Central memory CD4-positive, alpha-beta T cell (primary cell): ENCODE results near the gene CARNS1.

Experiments used
- DNase-seq: peaks from one replicate; pipeline ENCODE4 v3.0.0; 2022

CARNS1 gene

DNA sequence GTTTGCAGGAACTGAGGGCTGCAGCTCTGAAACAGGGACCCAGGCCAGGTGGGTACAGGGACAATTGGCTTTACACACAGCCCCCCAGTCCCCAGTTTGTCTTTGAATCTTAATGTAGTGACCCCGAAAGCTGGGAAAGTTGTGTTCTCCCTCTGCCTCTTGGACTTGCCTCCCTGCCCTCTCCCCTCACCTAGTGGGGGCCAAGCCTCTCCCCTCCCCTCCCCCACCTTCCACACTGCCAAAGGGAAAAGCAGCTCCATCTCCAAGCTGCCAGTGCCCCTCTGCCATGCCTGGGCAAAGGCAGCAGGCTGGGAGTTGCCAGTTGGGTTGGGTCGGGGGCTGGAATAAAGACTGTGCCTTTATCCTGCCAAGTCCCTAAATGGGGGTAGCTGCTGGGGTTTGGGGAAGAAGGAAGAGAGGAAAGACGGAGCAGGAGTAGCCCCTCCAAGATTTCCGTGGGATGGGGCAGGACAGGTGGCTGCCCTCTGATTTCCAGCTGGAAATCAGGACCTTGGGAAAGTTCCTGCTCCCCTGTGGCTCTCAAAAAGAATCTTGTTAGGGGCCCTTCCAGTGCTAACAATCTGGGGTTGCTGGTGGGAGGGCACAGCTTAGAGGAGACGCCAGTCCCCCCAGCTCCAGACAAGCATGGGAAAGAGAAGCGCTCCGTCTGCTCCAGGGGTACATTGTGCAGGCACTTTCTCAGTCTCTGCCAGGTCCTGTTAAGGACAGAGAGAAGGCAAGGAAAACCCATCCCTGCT lies 39.2 kb upstream of the CARNS1 start:
- DNase-seq, result no peak

DNA sequence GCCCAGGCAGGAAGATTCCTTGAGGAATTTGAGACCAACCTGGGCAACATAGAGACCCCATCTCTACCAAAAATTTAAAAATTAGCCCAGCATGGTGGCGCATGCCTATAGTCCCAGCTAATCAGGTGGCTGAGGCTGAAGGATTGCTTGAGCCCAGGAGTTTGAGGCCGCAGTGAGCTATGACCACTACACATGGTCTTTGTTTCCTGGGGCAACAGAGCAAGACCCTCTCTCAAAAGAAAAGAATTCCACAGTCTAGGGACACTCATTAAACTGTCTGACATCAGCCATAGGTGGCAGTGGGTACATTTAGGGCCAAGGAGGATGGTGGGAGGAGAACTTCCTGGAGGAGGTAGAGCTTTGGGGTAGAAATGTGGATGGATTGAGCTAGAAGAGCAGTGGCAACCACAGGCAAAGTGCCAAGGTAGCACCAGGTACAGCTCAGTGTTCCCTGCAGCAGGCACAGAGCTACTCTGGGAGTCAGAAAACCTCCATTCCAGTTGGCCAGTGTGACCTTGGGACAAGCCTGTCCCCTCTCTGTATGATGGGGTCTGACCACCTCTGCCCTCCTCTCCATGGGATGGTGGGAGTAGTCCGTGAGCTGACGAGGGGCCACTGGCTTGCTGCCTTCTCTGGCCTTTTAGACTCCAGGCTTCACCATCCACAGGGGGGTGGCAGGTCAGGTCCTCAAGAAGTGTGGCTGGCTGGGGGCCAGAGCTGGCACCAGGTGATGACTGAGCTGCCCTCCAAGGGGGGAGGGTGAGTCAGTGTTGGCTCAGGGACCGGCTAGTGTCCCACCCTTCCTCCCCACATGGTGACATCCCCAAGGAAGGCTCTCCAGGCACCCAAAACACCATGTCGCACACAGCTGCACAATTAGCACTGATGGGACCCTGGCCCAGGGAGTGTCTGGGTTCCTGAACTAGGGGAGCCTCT lies 38.3 kb upstream of the CARNS1 start:
- no peak for DNase-seq

DNA sequence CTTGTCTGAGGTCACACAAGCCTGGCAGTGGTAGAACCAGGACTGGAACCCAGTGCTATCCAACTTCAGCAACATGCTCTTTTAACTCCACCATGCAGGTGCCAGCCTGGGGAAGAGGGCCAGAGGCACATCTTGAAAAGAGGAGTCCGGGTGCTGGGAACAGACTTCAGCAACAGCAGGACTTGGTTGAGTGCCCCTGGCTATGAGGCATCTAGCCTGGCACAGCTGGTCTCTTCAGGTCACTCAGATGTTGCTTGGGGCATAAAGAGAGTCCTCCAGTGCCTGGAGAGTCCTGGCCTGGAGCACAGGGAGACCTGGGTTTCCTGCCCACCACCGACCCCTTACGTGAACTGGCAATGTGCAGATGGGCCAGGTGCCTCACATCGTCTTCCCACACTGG lies 36.9 kb upstream of the CARNS1 start:
- no peak for DNase-seq

DNA sequence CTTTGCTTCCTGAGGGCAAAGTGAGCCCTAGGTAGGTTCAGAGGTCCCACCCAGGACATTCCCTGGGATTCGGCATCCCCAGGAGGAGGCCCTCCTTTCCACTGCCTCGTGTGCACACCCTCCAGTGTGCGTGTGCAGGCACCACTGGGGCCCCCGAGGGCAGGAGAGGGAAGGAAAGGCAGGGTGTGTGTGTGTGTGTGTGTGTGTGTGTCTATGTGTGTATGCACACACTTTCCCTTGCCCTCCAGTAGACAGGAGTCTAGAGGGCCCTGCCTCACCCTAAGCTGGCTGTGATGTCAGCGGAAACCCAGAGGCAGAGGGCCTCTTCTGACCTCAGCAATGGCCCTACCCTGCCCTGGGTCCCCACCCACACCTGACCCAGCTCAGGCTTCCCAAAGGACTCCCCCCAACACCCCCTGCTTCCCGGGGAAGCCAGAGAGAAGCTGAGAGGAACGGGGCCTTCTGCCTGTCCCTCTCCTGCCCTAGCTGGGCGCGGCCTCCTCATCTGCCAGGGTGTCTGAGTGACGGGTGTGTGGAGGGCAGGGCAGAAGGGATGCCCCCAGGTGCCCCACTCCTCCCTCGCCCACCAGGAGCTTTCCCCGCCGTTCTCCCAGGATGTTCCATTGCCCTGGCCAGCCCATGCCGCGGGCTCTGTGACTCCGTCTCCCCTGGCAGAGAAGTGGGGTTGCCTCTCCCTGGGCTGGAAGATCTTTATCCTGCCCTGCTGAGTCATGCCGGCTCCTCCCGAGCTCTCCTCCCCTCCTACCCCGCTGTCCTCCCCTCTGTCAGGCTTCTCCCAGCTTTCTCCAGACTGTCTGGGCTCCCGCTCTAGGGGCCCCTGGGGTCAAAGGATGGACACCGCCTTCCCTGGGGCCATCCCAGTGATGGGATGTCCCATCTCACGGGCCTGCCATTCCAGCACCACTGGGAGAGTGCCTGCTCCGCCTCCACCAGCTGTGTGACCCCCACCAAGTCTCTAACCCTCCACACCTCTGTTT lies 36.1 kb upstream of the CARNS1 start:
- no peak for DNase-seq

DNA sequence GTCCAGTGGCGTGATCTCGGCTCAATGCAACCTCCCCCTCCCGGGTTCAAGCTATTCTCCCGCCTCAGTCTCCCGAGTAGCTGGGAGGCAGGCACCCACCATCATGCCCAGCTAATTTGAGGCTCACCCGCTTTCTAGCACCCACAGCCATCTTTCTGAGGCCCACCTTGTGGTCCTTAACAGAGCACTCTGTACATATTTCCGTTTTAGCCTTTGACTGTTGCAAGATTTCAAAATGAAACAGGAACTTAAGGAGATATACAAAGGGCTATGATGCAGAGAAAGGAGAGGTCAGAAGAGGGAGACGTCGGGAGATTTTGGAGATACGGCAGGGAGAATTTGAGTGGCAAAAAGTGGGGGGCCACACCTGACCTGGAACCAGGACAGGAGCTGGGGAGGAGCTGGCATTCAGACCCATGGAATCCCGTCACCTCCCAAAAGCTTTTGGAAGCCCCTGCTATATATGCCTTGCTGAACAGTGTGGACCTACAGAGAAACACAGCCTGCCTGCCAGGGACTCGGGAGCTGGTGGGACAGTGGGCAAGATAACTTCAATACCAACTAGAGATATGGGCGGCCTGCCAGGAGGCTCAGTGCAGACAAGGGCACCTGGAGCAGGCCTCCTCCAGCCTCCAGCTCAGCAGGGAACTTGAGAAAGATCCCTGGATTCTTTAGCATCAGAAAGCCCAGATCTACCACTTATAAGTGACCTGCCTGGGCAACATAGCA lies 34.1 kb upstream of the CARNS1 start:
- no peak for DNase-seq

DNA sequence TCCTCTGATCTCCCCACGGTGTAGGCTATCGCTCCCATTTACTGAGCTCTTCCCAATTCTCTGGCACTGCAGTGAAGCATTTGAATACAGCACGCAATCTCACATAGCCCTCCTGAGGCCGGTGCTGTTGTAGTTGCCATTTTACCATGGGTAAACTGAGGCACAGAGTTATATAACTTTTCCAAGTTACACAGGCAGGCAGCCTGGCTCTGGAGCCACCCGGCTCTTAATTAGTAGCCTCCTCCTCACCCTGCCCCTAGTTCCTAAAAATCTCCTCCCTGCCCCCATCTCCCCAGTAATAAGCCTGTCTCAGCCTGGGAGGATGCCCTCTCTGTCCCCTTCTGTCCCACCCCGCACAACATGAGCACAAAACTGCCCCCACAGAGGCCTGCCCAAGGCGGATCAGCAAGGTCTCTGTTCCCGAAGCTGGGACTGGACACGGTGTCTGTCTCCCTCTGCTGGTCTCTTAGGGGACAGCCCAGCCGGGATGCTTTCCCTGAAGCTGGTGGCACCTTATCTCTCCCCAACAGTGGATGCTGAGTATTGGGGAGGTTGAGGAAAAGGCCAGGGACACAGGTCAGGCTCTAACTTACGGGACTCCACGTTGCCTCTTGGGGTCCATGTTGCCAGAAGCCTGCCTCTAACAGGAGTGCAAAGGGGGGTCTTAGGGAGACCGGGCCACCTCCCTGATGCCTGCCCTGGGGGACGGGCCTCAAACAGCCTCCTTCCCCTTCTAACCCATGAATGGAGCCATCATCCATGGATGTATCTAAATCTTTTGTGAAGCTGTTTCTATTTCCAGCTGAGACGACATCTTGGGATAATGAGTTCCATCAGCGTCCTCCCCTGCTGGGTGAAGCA lies 33.0 kb upstream of the CARNS1 start:
- DNase-seq, result peak; percentile 77

DNA sequence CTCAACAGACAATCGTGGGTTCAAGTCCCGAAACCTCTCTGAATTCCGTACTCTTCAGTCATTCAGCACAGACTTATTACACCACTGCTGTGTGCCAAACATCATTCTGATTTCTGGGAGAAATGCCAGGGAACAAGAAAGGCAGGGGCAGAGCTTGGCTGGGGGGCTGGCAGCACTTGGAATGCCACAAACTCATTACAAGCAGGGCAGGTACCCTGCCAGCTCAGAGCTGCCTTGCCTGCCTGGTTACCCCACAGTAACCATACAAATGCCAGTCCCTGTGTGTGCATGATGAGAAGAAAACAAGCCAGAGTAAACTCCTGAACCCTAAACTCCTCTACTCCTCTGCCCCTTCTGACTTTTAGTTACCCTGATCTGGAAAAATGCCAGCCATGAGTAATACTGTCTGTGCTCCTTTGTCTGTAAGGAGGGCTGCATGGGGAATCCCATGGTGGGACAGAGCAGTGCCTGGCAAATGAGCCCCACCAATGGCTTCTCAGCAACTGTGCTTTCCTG lies 30.6 kb upstream of the CARNS1 start:
- DNase-seq, result no peak

DNA sequence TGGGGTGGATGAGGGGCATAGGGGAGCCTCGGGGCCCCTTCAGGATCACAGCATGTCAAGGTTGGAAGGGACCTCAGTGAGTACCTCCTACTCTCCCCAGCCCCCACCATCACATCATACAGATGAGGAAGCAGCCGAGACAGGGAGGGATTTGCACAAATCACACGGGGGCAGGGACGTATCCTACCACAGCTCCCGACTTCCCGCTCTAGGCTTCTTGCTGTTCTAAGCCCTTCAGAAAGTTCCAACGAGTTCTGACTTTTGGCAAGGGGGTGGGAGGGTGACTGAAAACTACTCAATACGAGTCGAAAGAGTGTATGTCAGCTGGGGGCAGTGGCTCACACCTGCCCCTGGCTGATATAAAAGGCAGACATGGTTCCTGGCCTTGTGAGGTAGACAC lies 28.4 kb upstream of the CARNS1 start:
- no peak for DNase-seq

DNA sequence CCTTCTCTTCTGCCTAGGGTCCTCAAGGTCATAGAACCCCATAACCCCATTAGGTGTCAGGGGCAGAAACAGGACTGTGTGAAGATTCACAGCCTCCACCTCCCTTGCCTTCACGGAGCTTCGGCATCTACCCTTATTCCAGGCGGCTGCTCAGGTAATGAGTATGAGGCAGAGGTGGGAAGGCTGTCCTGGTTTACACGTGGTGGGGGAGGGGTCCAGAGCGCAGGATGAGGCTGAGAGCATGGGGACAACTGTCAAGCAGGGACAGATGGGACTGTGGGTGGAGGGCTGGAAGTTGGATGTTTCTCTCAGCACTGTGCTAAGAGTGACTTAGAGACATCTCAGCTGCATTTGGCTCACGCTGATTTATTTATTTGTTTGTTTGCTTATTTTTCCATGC lies 28.0 kb upstream of the CARNS1 start:
- no peak for DNase-seq

DNA sequence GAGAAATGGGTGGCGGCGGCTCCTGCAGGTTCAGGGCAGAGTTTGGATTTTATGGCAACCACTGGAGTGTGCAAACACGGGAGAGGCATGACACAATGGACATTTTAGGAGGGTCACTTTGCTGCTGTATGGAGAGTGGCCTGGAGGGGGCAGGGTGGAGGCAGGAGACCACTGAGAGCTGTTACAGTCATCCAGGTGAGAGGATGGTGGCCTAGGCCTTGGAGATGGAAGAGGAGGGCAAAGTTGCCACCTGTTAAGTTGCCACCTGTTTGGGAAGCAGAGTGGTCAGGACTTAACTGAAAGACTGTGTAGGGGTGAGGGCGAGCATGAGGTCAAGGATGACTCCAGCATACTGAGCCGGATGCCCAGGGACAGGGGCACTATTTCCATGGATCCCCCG lies 26.0 kb upstream of the CARNS1 start:
- DNase-seq, result no peak

DNA sequence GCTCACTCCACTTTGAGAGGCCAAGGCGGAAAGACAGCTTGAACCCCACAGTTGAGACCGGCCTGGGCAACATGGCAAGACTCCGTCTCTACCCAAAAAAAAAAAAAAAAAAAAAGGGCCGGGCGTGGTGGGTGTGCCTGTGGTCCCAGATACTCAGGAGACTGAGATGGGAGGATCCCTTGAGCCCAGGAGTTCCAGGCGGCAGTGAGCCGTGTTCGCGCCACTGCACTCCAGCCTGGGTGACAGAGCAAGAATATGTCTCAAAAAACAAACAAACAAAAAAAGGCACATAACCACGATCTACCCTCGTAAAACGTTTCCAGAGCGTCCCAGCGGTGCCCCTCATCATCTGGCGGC lies 24.6 kb upstream of the CARNS1 start:
- no peak for DNase-seq

DNA sequence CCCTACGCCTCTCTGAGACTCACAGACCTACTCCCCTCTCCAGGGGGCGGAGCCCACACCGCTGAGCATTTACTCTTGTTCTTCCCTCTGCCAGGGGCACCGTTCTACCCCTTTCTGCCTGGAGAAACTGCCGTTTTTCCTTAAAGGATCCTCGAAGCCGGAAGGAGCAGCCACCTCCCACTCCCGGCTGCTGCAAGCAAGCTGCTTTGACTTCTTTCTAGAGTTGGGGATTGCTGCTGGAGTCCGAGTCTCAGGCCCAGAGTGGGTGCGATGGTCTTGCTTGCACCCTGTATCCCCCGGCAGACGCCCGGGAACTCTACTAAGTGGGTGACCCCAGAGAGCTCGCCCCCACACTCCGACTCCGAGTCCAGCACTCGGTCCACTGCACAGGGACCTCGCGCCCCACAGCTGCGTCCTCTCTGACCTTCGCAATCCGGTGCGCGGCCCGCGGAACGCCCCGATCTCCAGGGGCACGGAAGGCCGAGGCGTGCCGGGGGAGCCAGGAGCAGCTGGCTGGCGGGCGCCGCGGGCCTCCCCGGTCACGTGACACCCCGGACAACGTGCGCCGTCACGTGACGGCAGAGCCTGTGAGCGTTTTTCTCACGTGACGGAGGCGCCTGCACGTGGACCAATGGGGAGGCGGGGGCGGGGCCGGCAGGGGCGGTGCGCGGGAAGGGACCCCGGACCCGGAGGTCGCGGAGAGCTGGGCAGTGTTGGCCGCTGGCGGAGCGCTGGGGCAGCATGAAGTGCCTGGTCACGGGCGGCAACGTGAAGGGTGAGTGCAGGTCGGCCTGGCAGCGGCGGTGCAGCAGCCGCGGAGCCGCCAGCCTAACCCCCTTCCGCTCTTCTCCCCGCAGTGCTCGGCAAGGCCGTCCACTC lies 23.9 kb upstream of the CARNS1 start, which contains the start of gene RAD9A:
TSS of gene RAD9A (plus strand) at position 683 of the 879 bp plus-strand sequence. CDS start at position 742, 59 bp downstream.
- DNase-seq, result peak; percentile 87

DNA sequence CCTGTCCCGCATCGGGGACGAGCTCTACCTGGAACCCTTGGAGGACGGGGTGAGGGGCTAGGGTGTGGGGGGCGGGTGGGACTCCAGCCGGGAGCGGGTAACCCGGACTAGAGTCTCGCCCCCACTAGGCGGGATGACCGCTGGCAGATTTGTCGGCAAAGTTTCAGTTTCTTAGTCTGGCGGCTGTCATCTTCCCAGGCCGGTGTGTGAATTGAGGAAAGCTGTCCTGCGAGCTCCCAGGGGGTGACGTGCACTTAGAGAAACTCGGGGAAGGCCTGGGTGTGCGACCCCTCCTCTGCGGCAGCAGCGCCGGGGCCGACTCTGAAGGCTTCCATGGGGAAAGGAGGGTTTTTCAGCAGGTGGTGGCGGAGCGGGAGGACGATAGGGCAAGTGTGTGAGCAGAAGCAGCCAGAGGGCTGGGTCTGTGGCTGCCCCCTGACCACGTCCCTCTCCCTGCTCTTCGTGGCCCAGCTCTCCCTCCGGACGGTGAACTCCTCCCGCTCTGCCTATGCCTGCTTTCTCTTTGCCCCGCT lies 23.2 kb upstream of the CARNS1 start:
- no peak for DNase-seq

DNA sequence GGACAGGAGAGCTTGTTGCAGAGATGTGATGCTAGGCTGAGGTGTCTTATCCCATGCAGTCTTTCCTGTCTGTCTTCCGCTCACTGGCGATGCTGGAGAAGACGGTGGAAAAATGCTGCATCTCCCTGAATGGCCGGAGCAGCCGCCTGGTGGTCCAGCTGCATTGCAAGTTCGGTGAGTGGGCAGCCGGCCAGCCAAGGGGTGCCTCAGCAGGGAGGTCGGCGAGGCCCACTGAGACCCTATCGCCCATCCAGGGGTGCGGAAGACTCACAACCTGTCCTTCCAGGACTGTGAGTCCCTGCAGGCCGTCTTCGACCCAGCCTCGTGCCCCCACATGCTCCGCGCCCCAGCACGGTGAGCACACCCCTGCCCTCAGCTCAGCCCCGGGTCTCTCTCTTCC lies 22.0 kb upstream of the CARNS1 start:
- no peak for DNase-seq

DNA sequence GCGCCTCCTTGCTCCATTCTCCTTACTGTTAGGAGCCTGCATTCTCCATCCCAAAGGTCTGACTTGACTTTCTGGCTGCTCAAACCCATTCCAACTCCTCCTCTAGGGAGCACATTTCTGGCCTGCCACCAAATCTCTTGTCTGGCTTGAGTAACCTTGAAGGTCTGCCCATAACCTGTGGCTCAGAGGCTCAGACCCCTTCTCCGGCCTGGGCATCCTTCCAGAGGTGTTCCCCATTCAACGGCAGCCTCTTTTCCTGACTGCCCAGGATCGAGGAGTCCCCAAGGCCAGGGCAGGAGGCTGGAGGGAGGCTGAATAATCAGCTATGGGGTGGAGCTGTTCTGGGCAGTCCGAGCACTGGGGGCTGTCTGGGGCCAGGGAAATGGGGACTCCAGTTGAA lies 21.5 kb upstream of the CARNS1 start:
- DNase-seq, result no peak

DNA sequence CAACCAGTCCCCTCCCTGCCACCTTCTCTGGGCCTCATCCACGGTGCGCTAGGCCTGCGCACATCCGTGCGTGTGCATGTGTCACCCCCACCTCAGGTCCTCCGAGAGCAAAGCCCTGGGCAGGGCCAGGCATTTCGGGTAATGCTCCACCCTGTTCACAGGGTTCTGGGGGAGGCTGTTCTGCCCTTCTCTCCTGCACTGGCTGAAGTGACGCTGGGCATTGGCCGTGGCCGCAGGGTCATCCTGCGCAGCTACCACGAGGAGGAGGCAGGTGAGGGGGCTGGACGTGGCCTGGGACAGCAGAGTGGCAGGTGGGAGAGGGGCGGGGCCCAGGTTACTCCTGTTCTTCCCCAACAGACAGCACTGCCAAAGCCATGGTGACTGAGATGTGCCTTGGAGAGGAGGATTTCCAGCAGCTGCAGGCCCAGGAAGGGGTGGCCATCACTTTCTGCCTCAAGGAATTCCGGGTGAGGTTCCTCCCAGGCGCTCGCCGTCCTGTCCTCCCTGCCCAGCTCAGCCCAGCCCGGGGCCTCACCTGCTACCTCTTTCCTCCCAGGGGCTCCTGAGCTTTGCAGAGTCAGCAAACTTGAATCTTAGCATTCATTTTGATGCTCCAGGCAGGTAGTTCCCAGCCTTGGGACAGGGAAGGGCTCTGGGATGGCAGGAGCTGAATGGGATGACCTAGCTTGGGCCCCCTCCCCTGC lies 19.8 kb upstream of the CARNS1 start:
- DNase-seq, result no peak

DNA sequence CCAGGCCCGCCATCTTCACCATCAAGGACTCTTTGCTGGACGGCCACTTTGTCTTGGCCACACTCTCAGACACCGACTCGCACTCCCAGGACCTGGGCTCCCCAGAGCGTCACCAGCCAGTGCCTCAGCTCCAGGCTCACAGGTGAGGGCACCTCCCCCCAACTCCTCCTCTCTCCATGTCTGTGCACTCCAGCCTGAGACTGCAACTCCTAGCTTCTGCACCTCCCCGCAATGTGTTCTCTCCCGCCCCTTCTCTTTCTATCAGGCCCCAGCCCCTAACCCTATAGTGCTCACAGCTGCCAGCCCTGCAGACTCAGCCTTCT lies 19.3 kb upstream of the CARNS1 start:
- DNase-seq, result no peak

DNA sequence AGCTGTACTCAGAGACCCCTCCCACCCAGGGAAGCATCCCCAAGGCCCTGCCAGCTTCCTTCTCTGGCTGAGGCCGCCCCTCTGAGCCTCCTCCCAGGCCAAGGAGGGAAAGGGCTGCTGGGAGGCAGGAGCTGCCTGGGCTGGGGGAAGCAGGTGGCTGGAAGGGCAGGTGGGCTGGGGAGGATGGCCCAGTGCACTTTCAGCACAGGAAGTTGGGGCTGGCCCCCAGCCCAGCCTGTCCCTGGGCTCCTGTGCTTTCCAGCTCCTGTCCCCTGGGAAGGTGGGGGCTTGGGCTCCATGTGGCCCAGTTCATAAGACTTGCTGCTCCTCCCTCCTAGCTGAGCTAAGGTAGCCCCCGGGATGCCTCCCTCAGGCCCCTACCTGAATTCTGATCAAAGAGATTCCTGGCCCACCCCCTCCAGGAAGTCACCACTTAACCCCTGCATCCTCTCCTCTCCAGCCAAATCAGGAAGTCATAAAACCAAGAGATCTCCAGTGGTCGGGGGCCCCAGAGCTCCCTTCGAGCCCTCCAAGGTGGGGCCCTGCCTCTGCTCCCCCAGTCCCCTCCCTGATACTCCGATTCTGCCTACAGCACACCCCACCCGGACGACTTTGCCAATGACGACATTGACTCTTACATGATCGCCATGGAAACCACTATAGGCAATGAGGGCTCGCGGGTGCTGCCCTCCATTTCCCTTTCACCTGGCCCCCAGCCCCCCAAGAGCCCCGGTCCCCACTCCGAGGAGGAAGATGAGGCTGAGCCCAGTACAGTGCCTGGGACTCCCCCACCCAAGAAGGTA lies 18.7 kb upstream of the CARNS1 start:
- no peak for DNase-seq
